HG03175 (cell line): ENCODE measurements around the gene P3H4.
A peak's percentile ranks its signal among the peaks of the same experiment; 100 is the strongest.
"Not testable (repeated sequence)": the region's sequence is repeated elsewhere in the genome, so short reads cannot be mapped to it uniquely, and the experiment has no call there.

Experiments
- ATAC-seq: cut with Tn5 transposase; IDR thresholded peaks from one replicate; pipeline ENCODE4 v1.9.1; 2021; ENCODE audit warnings: mild to moderate bottlenecking, moderate library complexity; ENCODE audit not compliant: unreplicated experiment

P3H4 gene

DNA sequence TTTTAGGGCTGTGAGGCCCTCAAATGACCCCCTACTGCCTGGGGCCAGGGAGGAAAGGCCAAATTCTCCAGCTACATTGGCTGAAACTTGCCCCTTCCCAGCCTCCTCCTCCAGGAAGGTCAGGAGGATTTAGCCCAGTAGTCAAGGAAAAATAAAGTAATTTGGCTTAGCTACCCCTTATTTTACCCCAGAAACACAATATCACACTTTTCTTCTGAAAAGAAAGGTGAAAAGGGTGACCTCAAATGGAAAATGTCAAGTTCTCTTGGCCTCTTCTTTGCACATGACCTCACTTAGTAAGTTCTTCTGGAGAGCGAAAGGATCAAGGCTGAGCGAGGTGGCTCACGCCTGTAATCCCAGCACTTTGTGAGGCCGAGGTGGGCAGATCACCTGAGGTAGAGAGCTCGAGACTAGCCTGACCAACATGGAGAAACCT is 17.2 kb downstream of the P3H4 start:
- no peak for ATAC-seq

GRCh38 chr17:41793784-41794539 is 17.8 kb downstream of the P3H4 start:
- ATAC-seq, result no peak

DNA sequence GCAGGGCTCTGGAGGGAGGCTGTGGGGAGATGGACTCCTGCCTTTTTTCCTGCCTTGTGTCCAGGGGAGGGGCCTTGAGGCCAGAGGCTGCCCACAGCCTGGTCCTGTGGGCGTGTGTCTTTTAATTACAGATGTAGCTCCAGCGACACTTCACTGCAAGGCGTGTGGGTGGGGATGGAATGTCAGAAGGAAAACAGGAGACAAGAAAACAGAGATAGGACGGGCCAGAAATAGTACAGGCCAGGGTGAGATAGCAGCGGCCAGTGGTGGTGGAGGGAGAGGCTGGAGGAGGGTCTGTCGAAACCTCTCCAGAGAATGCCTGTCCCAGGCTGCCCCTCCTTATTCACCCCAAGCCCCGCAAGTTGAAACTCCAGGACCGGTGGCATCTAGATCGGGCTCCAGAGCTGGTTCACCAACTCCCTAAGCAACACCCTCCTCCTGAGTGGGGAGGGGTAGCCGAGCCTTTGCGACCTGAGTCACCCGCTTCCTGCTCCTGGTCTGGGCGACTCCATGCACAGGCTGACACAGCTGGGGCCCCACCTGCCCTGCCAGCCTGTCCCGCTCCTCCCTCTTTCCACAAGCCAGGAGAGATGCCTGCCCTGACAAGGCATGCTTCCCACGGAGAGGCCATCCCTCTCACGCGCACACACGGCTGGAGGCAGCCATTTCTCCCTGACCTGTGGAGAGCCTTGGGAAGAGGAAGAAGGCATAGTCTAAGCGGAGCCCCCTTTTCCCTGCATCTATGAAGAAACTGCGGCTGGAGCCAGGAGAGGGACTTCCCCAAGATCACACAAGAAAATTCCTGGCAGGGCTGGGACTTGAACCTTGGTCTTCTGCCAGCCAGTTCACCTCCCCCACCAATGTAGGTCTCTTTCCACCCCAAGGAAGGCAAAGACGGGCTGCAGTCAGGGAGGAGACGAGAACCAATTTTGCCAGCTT is 18.6 kb downstream of the P3H4 start:
- ATAC-seq, result no peak

GRCh38 chr17:41787021-41787418 is 24.7 kb downstream of the P3H4 start:
- ATAC-seq, result no peak

DNA sequence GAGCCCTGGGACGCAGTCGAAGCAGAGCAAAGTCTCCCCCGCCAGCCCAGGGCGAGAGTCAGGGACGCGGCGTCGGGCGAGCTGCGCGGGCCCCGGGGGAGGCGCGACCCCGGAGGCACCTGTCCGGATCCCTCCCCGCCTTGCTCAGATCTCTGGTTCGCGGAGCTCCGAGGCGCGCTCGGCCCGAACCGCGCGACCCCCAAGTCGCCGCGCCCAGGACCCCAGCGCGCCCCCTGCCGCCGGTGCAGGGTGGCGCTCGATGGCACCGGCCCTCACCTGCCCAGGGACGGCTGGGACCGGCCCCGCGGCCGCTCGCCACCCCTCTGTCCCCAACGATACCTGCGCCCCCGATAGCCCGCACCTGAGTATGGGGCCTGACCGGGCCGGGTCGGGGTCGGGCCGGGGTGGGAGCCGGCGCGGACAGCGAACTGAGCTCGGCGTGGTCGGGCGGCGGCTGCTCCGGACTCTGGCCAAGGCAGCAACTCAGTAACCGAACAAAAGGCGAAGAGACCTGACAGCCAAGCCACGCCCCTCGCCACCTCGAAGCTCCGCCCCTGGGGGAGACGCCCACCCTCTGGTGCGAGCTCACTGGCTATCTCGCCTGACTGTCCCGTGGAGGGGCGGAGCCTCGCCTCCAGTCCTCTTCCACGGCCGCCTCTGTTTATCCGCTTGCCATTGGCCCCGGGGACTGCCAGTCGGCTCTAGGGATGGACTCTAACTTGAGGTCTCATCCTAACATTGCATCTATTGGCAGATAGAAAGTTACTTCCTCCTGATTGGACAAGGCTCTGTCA is 25.3 kb downstream of the P3H4 start, which contains the start of gene JUP:
JUP (minus strand) TSS at position 485 of the 794 bp plus-strand sequence. CDS start 14,857 bp downstream, outside the sequence.
- peak; percentile 74 for ATAC-seq

GRCh38 chr17:41785859-41786226 is 25.9 kb downstream of the P3H4 start:
- ATAC-seq, result no peak

GRCh38 chr17:41785091-41785858 is 26.5 kb downstream of the P3H4 start:
- no peak for ATAC-seq

- ATAC-seq, result no peak
These were observed 27.5 kb downstream of the P3H4 start for GRCh38 chr17:41784207-41784744.

GRCh38 chr17:41782142-41782541 is 29.6 kb downstream of the P3H4 start:
- no peak for ATAC-seq

- no peak for ATAC-seq
These were observed 30.2 kb downstream of the P3H4 start for GRCh38 chr17:41781404-41782110.

DNA sequence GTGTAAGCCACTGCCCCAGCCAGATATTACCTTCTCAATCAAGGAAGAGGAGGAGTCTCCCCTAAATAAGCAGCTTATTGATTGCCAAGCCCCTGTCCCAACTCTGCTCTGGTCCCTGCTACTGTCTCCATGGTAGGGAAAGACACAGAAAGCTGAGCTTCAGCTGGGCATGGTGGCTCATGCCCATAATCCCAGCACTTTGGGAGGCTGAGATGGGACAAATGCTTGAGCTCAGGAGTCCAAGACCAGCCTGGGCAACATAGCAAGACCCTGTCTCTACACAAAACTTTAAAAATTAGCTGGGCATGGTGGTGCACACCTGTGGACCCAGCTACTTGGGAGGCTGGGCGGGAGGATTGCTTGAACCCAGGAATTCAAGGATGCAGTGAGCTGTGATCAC is 31.8 kb downstream of the P3H4 start:
- ATAC-seq, result no peak

DNA sequence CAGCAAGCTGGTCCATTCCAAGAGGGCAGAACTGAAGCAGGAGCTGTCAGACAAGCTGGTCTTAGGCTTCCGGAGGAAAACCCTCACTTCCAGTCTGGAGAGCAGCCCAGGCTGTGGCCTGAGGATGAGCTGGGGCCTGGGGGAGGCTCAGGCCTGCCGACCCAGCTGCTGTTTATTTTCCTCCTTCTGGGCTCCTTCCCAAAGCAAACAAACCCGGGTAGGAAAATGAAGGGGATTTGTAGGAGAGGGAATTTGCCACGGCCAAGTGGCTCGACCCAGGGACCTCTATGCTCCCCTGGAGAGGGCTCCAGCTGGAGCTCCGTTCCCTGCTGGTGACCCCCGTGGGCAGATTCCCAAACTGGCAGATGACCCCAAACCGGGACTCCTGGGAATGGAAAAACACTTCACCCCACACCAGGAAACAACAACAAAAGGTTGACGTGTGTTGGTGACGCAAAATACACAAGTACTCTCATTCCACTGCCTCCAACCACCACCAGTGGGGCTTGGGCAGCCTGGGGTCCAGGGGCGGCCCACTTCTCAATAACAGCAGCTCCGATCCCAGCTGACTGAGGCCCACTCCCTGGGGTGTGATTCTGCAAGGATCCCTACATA is 34.1 kb downstream of the P3H4 start:
- ATAC-seq, result no peak

DNA sequence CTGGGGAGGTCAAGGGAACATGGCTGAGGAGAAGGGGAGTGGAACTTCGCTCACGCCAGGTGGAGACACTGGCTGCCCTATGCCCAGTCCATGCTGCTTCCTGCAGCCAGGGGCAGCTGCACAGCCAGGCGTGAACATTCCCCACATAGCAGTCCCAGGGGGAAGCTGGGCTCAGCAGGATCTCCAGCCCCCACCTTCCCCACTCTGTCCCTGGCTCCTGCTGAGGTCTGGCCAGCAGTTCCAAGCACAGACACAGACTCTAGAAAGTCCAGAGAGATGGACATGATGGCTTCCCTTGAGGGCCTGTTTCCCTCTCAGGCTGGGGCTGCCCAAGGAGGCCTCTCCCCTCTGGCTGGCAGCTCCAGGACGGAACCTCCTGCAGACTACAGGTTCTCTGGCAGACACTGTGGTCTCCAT is 34.6 kb downstream of the P3H4 start:
- no peak for ATAC-seq

DNA sequence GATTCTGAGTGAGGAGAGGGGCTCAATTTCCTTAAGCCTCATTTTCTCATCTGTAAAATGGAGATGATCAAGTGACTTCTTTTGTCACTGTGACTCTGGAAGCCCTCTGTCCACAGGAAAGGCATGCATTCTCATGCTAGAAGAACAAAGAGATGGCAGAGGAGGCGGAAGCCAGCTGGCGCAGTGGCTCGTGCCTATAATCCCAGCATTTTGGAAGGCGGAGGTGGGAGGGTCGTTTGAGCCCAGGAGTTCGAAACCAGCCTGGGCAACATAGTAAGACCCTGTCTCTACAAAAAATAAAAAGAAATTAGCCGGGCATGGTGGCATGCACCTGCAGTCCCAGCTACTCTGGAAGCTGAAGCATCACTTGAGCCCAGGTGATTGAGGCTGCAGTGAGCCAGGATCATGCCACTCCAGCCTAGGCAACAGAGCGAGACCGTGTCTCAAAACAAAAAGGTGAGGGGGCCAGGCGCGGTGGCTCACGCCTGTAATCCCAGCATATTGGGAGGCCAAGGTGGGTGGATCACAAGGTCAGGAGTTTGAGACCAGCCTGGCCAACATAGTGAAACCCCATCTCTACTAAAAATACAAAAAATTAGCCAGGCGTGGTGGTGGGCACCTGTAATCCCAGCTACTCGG is 35.4 kb downstream of the P3H4 start:
- ATAC-seq, result not testable (repeated sequence)

- no peak for ATAC-seq
These were observed 36.1 kb downstream of the P3H4 start for GRCh38 chr17:41775394-41776226.

- ATAC-seq, result no peak
These were observed 38.0 kb downstream of the P3H4 start for GRCh38 chr17:41773731-41774193.

DNA sequence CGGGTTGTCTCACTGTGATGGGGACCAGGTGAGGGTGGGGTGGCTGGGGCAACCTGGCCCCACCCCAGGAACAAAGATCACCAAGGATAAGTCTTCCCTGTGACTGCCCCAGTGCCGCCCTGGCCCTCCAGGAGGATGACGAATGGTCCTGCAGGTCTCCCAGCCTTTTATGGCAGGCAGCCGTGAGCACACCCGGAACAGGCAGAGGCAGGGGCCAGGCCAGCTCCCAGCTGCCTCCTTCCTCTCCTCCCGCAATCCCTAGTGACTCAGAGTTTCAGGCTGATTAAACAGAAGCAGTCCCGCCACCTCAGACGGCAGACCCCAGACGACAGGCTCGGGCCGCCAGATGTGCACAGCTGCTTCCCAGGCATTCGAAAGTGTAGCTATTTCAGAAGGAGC is 38.6 kb downstream of the P3H4 start:
- no peak for ATAC-seq
